ENCODE measurements around the gene SREBF2.

GRCh38 chr22:41833369-41834004, 582 bp downstream of the SREBF2 start:
- TF ChIP-seq CTCF (IDR thresholded peaks at IDR 0.05; ENCODE audit: low read depth, low read length) (no peak), EZH2phosphoT487 (IDR thresholded peaks at IDR 0.05; ENCODE audit: low read depth) (no peak)
